ENCODE data around the gene RNF217.

RNF217 gene

DNA sequence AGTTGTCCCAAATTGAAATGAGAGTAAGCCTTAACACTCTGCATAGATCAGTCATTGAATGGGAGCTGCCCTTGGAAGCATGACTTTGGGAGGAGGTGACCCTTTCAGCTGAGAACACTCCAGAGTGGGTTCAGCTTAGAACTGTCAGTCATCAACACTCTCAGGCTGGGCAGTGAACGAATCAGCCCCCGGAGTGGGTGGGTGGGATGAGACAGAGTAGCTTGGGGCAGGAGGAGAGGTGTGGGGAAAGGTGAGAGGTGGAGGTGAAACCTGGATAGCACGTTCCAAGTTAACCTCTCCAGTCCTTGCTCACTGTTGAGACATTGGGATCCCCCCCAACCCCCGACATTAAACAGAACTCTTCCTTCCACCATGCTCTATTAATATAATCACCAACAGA is 136.0 kb downstream of the RNF217 start:
- DNase-seq (ENCODE audit: low read depth, low spot score) = no peak

DNA sequence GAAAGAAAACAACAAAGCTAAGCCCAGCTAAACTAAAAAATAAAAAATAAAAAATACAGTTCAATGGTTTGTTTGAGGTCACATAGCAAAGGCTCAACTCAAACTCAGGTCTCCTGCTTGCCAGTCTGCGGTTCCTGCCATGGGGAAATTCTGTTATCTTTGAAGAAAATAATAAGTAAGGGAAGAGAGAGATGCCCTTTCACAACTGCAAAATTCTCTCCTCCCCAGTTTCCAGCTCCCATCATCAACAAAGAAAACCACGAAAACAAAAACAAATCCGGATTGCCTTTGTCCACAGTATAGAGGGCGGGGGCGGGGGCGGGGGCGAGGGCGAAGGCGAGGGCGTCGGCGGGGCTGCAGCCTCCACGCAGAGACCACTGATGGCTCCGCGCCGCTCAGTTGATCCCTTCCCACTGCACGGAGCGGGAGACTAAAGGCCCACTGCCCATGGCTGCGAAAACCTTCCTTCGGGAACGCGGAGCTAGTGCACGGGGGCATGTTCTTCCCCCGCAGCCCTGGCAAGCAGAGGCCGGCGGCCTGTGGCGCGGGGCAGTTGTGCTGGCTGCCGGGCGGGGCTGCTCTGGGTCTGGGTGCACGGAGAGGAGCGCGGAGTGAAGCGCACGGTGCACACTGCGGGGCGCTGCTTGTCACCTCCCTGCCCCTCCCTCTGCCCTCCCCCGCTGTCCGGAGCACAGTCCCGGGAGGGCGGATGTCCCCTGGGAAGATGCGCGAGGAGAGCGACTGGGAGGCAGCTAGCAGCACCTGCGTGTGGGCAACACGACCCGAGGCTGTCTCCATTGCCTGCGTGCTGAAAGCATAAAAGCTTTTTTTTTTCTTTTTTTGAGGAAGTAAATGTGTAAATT is 137.2 kb downstream of the RNF217 start:
- DNase-seq (ENCODE audit: low read depth, low spot score) = peak; percentile 86

DNA sequence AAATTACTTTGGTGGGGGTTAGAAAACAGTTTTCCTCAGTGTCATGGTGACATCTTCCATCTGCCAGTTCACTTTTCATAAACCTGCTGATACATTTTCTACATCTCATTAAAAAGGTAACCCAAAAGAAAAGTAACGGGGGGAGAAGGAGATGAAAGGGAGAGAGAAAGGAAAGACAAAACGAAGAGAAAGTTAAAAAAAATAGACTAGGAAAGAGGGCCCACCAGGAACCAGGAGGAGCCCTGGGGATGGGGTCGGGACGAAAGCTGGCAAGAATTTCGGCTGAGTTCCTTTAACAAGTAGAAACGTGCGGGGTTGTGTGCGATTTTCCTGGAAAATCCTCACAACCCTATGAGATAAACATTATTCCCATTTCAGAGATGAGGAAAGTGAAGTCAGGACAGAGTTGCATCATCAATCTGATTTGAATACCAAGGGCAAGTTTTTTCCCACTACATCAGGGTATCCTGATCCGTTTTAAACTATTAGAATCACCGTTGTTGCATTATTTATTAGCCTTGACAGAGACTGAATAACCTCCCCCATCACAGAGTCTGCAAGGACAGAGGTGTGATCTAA is 137.9 kb downstream of the RNF217 start:
- DNase-seq (ENCODE audit: low read depth, low spot score) = no peak

DNA sequence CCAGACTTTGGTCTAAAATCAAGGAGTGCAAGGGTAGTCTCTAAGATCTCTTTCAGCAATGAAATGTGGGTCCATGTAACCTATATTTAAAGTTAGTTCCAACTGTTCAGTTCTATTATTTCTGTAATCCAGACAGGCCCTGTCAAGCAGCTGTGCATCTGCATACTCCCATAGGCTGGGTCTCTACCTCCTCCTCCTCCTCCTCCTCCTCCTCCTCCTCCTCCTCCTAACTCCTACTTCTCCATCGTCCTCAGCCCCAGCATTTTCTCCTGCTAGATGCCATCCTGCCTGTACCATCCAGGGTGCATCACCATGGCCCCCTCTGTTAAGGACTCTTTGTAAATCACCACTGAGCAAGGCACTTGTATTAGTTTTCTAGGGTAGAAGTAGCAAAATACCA is 138.9 kb downstream of the RNF217 start:
- no peak for DNase-seq (ENCODE audit: low read depth, low spot score)

DNA sequence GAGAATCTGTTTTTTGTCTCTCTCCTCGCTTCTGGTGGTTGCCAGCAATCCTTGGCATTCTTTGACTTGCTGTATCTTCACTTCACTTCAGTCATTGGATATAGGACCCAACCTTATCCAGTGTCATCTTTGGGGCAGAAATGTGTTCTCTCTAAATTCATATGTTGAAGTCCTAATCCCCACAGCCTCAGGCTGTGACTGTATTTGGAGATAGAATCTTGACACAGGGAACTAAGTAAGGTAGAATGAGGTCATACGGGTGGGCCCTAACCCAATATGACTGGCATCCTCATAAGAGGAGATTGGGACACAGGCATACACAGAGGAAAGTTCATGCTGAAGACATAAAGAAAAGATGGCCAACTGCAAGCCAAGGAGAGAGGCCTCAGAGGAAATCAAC is 139.4 kb downstream of the RNF217 start:
- DNase-seq (ENCODE audit: low read depth, low spot score) = no peak

DNA sequence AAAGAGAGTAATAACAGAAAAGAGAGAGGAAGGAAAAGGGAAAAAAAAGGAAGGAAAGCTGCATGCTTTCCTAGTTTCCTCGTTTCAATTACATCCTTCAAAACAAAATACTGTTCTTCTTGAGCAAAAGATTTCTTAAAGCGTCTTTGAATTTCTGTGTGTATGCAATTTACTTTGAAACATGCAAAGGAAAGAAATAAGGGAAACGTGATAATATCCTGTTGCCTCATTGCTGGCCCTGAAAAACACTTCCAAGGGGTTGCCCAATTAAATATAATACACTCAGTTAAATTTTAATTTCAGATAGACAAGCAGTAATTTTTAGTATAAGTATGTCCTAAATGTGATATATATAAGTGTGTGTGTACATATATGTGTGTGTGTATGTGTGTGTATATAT is 140.2 kb downstream of the RNF217 start:
- no peak for DNase-seq (ENCODE audit: low read depth, low spot score)

DNA sequence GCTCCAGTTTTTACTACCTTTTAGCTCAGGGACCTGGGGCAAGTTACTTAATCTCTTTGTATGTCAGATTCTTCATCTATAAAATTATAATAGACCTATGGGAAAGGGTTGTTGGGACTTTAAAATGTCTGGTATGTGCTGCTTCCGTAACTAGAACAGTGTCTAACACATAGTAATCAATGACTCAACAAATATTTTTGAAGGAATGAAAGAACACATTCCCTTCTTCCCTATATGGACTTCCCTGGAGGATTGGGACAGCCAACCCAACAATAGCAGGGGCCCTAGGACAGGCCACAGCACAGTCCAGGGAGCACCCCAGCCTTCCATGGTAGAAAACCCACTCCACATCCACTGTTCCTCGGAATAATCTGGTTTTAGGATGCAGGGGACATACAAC is 140.7 kb downstream of the RNF217 start:
- DNase-seq (ENCODE audit: low read depth, low spot score) = no peak

DNA sequence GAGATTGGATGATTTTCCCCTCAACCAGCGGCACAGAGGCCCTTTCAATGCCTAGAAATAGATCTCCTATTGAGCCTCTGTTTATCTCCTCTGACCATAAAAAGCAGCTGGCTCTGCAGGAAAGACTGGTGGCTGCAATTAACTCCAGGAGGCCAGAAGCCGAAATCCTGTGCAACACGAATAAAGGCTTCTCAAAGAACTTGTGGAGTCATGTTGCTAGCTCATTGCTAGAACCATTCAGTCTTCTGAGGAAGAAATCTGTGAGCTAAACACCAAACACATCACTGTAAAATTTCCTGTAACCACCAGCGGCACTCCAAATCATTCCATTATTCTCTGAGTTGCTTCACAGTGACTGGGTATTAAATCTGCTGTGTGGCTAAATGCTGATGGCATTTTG is 142.2 kb downstream of the RNF217 start:
- DNase-seq (ENCODE audit: low read depth, low spot score) = peak; percentile 81

DNA sequence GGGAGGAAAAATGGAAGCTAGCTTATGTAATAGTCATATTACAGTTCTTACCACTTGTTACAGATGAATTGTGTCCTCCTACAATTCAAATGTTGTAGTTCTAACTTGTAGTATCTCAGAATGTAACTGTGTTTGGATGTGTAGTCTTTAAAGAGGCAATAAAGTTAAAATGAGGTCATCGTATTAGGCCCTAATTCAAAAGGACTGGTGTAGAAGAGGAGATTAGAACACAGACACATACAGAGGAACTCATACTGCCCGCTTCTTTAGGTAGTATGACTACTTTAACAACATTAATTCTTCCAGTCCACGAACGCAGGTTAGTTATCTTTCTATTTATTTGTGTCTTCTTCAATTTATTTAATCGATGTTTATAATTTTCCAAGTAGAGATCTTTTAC is 144.8 kb downstream of the RNF217 start:
- DNase-seq (ENCODE audit: low read depth, low spot score) = no peak

DNA sequence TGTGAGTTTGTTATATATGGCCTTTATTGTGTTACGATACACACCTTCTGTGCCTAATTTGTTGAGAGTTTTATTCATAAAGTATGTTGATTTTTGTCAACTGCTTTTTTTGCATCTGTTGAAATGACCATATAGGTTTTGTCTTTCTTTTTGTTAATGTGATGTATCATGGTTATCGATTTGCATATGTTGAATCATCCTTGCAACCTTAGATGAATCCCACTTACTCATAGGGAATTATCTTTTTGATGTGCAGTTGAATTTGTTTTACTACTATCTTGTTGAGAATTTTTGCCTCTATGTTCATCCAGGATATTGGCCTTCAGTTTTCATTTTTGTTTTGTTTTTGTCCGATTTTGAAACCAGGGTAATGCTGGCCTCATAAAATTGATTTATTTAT is 145.7 kb downstream of the RNF217 start:
- no peak for DNase-seq (ENCODE audit: low read depth, low spot score)

DNA sequence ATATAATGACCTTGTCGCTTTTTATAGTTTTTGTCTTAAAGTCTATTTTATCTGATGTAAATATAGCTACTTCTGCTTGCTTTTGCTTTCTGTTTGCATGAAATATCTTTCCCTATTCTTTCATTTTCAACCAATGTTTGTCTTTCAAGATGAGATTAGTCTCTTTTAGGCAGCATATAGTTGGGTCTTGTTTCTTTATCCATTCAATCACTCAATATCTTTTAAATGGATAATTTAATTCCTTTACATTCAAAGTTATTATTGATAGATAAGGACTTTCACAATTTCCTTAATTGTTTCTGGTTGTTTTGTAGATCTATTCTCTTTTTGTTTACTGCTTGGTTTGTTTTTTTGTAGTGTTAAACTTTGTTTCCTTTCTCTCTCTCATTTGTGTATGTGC is 147.8 kb downstream of the RNF217 start:
- no peak for DNase-seq (ENCODE audit: low read depth, low spot score)

DNA sequence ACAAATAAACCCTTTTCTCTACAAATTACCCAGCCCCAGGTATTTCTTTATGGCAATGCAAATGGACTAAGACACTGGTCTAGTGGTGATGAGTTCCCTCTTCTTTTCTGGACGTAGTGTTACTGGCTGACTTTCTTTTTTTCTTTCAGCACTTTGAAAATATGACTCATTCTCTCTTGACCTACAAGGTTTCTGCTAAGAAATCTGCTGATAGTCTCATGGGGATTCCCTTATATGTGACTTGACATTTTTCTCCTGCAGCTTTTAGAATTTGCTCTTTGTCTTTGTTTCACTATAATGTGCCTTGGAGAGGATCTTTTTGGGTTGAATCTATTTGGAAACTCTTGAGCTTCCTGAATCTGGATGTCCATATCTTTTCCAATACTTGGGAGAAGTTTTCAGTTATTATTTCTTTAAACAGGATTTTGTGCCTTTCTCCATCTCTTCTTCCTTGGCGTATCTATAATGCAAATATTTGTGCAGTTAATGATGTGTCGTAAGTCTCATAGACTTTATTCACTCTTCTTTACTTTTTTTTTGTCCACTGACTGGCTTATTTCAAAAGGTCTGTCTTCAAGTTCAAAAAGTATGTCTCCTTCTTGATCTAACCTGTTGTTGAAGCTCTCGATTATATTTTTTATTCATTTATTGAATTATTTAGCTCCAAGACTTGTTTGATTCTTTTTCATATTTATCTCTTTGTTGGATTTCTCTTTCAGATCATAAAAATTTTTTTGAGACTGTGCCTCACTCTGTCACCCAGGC is 149.2 kb downstream of the RNF217 start:
- DNase-seq (ENCODE audit: low read depth, low spot score) = no peak

DNA sequence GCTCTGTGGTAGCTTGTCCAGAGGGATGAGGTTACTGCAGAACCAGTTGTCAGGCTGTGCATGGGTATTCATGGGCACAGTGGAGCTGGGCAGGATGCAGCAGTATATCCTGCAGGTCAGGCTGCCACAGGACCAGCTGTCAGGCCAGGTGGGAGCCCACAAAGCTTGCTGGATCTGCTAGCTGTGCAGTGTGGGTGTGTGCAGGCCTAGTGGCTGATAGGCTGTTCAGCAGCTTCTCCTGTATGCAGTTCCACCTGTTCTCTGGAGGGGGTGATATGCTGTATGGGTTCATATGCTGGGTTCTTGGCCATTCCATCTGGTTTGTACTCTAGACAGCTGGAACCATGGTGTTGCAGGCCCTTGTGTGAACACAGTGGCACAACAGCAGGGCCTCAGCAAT is 150.7 kb downstream of the RNF217 start:
- DNase-seq (ENCODE audit: low read depth, low spot score) = no peak

DNA sequence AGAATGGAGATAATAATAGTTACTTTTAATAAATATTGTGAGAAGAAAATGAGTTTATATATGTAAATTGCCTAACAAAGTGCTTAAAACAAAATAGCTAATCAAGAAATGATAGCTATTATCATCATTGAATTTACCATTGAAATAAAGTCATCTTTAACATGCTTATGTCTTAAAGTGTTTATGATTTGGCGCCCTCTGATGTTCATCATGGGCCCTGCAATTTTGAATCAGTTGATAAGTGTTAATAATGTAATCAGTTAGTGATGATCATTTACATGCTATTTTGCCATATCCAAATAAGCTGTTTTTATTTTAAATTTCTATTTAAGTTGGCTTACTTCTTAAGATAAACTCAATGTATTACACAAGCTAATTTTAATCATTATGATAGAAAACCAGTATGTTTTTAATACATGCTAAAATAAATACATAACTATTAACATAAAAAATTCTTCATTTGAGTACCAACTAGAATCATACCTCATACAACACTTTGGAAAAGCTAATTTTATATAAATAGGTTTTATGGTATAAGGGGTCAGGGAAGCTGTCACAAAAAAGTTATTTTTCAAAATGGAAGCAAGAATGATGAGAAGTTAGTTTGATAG is 152.1 kb downstream of the RNF217 start:
- DNase-seq (ENCODE audit: low read depth, low spot score) = no peak

DNA sequence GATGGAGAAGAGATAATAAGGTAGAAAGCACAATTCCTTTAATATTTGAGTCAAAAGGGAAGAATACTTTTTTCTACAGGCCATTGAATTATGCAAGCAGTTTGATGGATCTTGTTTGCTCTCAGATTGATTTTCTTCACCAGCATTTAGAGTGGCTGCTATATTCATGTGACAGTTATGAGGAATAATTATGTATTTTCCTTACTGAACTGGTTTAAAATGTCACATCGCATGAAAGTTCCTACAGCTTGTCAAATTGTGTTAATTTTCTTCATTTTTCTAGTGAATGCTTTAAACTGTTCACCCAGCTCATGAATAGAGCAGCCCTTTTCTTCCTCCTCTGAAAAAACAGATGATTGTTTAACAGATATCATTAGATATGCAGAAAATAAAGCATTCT is 153.9 kb downstream of the RNF217 start:
- no peak for DNase-seq (ENCODE audit: low read depth, low spot score)

DNA sequence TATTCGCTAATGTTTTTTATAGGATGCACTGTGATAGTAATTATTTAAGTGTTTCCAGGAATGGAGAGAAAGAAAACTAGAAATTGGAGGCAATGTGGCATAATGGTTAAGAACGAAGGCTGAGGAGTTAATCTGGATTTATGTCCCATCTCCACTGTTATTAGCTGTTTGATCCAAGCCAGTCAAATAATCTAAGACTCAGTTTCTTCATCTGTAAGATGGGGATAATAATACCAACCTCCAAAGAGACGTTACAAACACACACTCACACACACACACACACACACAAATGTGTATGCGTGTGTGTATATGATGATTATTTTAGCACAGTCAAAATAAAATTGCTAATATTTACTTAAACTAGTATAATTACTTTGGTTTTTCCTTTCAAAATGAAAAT is 154.5 kb downstream of the RNF217 start:
- no peak for DNase-seq (ENCODE audit: low read depth, low spot score)

DNA sequence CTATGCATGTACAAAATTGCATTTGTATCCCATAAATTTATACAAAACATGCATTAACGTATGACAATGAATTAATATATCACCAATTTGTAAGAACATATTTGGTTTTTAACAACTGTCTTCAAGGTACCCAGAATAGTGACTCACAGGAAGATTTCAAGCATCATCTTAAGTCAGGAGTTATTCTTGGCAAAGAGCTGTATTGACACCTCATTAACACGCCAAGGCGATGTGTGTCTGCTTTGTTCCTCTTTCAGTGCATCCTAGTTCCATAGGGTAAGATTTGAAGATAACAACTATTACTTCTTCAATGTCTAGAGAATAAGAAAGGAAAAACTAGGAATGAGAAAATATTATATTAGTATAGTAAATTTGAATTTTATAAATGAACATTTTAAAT is 155.6 kb downstream of the RNF217 start:
- DNase-seq (ENCODE audit: low read depth, low spot score) = no peak

DNA sequence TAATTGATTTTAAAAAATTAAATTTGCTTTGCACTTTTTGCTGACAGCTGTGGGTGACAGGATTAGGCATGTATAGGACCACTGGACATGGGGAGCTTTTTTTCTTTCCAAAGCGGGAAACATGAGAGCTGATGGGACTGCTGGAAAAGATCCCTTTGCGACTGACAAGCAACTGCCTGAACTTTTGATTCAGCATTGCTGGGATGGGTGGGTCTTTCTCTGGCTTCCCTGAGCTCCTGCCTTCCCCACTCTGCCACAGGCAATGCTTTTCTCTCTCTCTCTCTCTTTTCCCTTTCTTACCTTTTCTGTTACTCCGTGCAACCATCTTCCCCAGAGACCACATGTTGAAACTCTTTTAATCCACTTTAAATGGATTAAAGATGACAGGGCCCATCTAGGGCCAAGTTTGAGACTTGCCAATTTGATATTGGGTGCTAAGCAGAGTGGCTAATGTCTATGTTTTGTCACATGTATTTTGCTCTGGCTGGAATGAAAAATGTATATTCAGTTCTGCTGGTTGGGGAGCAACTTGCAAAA is 157.9 kb downstream of the RNF217 start:
- no peak for DNase-seq (ENCODE audit: low read depth, low spot score)

DNA sequence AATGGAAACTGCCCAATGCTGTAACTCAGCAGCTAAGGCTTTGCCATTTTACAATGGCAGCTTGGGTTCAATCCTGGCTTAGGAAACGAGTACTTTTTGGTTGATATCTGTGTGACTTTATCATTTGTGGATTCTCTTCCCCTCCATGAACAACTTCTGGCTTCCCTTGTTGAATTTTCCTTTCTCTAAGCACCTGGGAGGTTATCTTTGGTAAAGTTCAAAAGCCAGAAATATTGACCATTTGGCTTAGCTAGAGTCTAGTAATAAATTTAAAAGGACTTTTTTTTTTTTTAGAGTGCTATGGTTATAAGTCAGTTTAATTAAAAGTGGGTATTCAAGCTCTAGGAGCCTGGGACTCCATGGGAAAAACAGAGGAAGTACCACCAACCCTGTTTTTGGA is 159.7 kb downstream of the RNF217 start:
- DNase-seq (ENCODE audit: low read depth, low spot score) = no peak

DNA sequence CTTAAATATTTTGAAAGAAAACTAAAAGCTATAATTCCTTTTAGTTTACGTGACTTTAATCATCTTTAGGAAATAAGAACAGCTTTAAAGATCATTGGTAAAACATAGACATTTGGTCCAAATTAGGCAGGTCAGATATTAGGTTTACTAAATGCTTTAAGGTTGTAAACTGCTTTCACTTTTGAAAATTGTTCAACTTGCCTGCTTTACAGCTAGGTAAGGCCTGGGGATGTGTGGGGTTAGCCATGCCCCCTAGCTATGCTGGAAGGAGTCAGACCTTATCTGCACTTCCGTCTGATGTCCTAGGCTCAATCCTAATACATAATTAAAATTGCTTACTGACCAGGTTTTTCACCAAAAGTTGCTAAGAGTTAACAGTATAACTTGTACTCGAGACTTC is 160.8 kb downstream of the RNF217 start:
- DNase-seq (ENCODE audit: low read depth, low spot score) = no peak

DNA sequence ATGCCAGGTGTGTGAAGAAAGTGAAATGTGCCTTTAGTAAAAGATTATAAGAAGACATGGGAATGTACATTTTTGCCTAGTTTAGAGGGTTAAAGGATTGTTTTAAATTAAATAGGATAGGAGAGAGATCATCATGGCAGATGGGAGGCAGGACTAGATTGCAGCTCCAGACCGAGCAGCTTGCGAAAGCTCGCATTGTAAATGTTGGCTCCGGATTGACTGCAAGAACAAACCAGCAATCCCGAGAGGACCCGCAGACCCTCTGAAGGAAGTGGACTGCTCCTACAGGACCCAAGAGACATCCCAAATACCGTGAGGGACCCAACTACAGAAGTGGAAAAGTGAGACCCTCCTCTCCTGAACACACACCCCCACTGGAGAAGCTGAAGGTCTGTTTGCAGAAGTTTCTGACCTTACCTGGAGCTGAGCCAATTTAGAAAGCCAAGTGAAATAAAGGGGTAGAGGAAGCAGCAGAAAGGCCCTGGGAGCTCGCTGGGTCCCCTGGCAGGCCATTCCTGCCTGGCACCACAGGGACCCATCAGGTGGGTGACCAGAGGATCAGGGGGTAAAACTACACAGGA is 161.3 kb downstream of the RNF217 start:
- DNase-seq (ENCODE audit: low read depth, low spot score) = no peak

Measured in ELF-1 (cell line).